A549 (cell line): ENCODE measurements around the gene PHGDH.

Experiments
- CTCF ChIP-seq: fragments of >200 bp; sonication (Bioruptor Twin); formaldehyde crosslinking; IDR thresholded peaks from 3 replicates; pipeline ENCODE4 v1.5.1; 2016
- HDAC2 ChIP-seq: fragments of 200-600 bp; sonication (generic); IDR thresholded peaks from 2 replicates; pipeline ENCODE4 v1.6.1; 2016
- HOXA7 ChIP-seq: fragments of 250-450 bp; sonication (Bioruptor Pico); IDR thresholded peaks from 2 replicates; pipeline ENCODE4 v1.5.0; 2020; ENCODE audit warnings: mild to moderate bottlenecking, moderate library complexity
- MAFK ChIP-seq: fragments of 450-650 bp; IDR thresholded peaks from 2 replicates; pipeline ENCODE4 v1.6.1; 2014; ENCODE audit not compliant: partially characterized antibody
- PHF8 ChIP-seq: fragments of 200-600 bp; sonication (generic); IDR thresholded peaks from 2 replicates; pipeline ENCODE4 v1.6.1; 2016; ENCODE audit warnings: low read depth, mild to moderate bottlenecking, antibody characterized with exemption, moderate library complexity, borderline replicate concordance
- POLR2A ChIP-seq: IDR thresholded peaks from 2 replicates; pipeline ENCODE4 v1.6.1; 2012; ENCODE audit warnings: mild to moderate bottlenecking, low read length
- RAD21 ChIP-seq, 2 experiments: fragments of >200 bp in 1 of 2; sonication (Bioruptor Twin) in 1 of 2; formaldehyde crosslinking in 1 of 2; IDR thresholded peaks in 1 of 2; conservative IDR thresholded peaks in 1 of 2; 2 replicates in 1 of 2; 3 replicates in 1 of 2; pipeline ENCODE4 v1.6.1; 2012 to 2018; ENCODE audit warnings: inconsistent platforms in 1 of 2
- SREBF2 ChIP-seq: fragments of 450-650 bp; IDR thresholded peaks from 2 replicates; pipeline ENCODE4 v1.6.1; 2014; ENCODE audit warnings: mild to moderate bottlenecking, moderate library complexity

DNA sequence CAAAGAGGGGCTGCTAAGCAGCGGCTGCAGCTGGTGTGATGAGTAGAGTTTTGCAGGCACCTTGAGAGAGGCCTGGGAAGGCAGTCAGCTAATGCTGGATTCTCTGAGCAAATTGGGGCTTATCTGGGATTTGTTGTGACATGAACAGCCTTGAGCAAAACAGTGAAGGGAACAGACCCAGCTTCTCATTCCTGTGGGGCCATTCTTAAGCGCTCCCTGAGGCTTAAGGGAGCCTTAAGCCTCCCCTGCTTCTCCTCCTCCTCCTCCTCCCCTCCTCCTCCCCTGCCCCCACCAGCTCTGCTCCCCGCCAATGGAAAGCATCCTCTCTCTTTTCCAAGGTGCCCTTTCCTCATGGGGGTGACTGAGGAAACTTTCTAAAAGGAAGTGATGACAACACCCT, 35.7 kb downstream of the PHGDH start:
- TF ChIP-seq POLR2A (no peak), SREBF2 (no peak), CTCF (no peak), HOXA7 (CRISPR knock-in tag) (no peak), PHF8 (no peak), MAFK (no peak), HDAC2 (no peak), RAD21 (conservative IDR thresholded peaks at IDR 0.05 in 1 of 2, IDR thresholded peaks at IDR 0.05 in 1 of 2) (no peak)
